OCI-LY7 (cell line): ENCODE measurements around the gene YY1.

Source experiments
- CTCF ChIP-seq: fragments of 200-600 bp; sonication (generic); conservative IDR thresholded peaks from 2 replicates; pipeline ENCODE4 v1.5.1; 2014; ENCODE audit warnings: mild to moderate bottlenecking, antibody characterized with exemption, low read length, moderate library complexity, mixed read lengths
- EZH2phosphoT487 ChIP-seq: fragments of 200-600 bp; sonication (generic); IDR thresholded peaks from 2 replicates; pipeline ENCODE4 v1.6.1; 2018; ENCODE audit warnings: low read depth, borderline replicate concordance, mild to moderate bottlenecking, mixed run types, antibody characterized with exemption, low read length, moderate library complexity, mixed read lengths

GRCh38 chr14:100203146-100203545 lies 35.8 kb upstream of the YY1 start:
- TF ChIP-seq CTCF (no peak), EZH2phosphoT487 (no peak)
